Stimulated activated CD4-positive, alpha-beta T cell treated with anti-CD3 and anti-CD28 coated beads, Interleukin-1b, Interleukin-23, amount 100 ng/mL, for 48 hours (primary cell): ENCODE results near the gene CD180.
"Not testable (repeated sequence)": the region's sequence is repeated elsewhere in the genome, so short reads cannot be mapped to it uniquely, and the experiment has no call there.

Source experiments
- DNase-seq: peaks from one replicate; pipeline ENCODE4 v3.0.0-alpha.2; 2020

CD180 gene

DNA sequence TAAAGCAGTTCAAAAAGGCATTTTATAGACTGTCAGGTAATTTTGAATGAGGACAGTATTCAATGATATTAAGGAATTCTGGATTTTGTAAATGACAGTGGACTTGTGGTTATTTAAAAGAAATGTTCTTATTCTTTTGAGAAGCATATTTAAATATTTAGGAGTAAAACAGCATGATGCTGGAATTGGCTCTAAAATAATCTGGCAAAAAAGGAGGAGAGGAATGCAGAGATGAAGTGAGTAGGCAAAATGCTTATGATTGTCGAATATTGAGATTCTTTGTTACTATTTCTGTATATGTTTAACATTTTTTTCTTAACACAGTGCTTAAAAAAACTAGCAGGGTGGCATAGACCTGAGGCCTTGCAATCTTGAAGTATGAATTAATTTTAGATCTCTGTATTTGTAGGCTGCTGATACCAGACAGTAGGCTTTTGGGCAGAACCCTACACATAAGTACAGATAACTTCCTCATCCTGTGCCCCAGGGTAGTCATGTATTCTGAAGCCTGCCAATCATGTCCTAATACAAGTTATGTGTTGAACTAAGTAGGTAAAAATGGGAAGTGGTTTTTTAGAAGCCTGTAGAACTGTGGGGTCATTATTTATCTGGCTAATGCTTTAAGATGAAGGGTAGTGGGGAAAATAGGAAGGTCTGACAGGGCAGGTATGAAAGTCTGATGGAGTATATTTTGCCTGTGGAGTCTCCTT lies 9.4 kb downstream of the CD180 start:
- no peak for DNase-seq

DNA sequence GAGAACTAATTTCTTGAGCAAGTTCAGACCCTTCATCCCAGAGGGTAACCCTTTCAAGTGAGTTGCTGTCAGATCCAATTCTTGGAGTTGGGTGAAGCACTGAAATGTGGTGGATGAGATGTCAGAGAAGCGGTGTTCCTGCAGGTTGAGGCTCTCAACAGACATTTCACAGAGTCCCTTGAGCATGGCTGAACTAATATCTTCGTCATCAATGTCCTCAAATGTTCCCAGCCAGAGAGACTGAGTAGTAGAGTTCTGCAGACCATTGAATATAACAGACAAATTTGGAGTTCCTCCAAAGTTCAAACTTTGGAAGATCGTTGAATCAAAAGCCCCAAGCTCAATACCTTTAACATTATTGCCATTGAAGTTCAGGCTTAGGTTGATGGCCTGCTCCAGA lies 12.7 kb downstream of the CD180 start:
- no peak for DNase-seq

DNA sequence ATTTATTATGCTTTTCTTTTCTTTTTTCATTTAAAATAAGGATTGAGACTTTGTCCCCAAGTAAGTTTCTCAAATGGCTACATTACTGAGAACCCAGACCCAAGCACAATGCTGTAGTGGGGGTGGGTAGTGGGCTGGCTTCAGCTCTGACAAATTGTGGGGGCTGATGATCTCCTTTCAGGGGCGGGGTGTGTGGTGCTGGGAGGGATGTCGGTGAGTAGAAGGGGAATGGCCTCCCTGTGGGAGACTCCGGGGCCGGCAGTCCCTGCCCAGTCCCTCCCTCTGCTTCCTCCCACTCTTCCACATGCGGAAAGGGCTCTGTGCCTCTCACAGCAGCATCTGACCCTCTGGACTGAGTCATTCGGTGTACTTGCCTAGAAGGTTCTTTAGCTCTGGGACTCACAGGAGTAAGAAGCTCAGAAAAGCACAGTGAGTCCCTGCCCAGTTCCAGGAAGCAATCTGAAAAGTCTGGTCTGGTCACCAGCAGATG lies 14.3 kb downstream of the CD180 start:
- no peak for DNase-seq

DNA sequence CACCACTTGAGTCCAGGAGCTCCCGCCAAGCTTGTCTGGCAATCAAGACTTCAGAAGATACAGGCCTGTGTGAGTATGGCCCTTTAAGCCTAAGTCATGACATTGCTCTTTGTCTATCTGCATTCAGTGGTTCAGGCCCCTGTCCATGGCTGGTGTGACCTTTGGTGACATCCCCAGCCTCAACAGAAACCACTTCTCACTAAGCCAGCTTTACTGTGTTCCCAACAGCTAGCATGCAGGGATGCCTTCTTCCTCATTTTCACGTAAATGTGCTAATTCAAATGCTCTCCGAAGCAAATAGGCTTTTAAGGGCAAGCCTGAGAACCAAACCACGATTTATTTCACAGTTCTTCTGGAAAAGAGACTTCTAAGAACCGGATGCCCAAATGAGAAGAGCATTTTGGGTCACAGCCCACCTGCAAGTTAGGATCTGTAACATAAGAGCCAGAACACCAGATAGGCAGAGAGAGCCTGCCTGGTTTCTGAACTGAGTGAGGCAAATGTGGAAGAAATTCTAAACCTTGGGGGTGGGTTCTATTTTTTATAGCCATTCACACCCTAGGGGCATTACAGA lies 14.9 kb downstream of the CD180 start:
- DNase-seq, result no peak

DNA sequence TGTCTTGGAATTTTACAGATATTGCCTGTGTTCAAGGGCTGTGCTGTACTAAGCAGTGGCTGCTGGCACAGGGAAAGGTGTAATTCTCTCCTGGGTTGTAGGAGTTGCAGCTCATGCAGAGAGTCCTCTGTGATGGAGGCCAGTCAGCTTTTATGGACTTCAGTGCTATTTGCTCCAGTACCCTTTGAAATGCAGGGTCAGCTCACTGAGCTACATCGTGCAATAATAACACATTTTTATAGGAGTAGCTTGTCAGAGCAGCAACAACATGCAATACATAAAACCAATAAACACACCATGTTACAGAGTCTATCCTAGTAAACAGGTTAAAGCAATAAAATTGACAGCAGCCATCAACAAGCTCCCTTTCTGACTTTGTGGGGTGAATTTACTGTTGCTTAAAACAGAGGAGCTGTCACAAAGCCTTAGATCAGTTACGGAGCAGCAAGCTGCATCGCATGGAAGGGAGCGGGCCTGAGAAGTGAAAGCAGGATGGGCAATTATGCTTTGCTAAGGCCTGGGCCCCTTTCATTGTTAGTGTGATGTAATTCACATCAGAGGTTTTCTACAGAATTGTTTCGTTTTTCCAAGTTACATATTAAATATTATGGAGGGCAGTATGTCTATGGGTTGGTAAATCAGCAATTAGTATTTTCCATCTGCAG lies 16.8 kb downstream of the CD180 start:
- DNase-seq, result no peak

DNA sequence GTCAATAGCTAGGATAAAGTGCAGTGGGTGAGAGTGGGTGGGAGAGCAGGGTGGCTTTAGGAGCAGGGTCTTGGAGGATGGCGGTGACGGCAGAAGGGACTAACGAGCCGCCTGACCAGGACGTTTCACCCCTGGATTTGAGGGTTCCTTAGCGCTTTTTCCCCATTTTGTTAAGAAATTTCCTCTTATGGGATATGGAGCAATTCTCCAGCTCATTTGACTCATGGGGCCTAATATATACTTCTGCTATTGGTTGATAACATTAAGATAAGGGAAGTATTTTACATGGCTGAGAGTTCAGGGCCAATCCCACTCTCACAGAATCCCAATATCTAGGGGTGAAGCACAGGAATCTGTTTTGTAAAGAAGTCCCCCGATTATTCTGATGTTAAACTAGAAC lies 17.6 kb downstream of the CD180 start:
- no peak for DNase-seq

DNA sequence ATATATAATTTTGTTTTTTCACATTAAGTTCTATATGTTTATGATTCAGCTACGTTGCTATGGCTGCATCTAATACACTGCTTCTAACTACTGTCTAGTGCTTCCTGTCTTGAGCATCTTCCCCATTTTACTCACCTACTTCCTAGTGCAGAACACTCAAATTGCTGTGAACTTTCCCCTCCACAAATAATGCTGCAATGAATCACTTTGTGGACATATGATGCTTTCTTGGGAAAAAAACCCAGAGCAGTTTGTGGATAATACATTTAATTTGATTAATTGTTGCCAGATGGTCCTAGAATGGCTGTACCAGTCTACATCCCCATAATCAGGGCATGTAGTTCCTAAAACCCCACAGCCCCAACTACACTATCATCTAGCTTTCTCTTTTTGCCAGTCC lies 18.5 kb downstream of the CD180 start:
- no peak for DNase-seq

DNA sequence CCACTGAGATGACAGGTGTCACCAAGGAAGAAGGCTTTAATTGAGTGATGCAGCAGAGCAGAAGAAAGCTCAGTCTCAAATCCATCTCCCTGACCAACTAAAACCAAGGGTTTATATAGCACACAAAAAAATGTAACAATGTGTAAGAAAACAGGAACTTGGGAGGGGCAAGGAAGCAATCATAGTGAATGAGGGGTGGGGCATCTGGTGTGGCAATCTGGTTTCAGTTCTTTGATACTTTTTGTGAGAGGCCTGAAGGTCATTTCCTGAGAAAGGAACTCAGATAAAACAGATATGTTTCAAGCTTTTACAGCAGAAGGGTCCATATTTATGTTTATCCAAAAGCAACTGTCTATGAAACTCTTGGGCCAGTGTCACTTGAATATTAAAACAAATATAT lies 19.7 kb downstream of the CD180 start:
- DNase-seq, result no peak

DNA sequence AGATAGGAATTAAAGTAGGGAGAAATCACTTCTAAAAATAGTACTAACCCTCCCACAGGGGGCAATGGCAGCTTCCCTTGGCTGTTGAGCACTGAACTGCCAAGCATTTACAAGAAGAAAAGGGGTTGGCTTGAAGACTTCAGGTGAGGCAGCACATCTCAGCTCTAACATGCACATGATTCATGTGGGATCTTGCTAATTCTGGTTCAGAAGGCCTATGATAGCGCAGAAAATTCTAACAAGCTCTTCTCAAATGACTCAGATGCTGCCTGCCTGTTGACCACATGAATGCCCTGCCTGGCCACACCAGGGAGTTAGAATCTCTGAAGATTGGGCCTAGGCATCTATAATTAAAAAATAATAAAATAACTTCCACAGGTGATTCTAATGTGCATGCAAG lies 22.6 kb downstream of the CD180 start:
- no peak for DNase-seq

DNA sequence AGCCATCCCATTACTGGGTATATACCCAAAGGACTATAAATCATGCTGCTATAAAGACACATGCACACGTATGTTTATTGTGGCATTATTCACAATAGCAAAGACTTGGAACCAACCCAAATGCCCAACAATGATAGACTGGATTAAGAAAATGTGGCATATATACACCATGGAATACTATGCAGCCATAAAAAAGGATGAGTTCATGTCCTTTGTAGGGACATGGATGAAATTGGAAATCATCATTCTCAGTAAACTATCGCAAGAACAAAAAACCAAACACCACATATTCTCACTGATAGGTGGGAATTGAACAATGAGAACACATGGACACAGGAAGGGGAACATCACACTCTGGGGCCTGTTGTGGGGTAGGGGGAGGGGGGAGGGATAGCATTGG lies 23.2 kb downstream of the CD180 start:
- not testable (repeated sequence) for DNase-seq

DNA sequence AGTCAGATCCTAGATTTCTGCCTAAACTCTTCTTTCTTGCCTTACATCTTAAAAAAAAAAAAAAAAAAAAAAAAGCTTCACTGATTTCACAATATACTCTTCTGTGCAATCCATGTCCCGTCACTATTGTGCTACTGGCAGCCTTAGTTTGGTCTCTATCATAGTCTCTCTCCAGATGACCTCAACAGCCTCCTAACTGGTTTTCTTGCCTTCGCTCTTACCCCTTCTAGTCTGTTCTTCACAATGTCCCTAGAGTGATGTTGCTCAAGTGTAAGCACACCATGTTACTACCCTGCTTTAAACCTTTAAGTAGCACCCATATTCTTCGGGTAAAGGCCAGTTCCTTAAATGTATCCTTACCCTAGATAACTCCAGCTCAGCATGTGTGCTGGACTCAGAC lies 25.8 kb downstream of the CD180 start:
- no peak for DNase-seq

DNA sequence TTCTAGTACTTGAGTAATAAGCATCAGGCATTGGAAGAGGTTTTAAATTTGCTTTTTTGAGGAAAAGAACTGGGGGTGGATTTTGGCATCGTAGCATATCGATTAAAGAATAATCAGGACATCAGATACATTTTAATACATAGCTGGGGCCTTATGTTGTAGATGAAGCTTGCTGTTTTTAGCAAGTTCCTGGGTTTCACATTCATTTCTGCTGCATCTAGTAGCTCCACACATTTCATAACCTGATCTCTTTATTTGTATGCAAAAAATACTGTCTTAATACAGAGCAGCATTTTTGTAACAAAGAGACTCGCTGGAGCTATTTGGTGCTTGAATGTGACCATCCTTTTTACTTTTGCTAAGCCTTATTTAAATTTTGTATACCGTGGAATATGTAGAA lies 28.5 kb downstream of the CD180 start:
- no peak for DNase-seq

DNA sequence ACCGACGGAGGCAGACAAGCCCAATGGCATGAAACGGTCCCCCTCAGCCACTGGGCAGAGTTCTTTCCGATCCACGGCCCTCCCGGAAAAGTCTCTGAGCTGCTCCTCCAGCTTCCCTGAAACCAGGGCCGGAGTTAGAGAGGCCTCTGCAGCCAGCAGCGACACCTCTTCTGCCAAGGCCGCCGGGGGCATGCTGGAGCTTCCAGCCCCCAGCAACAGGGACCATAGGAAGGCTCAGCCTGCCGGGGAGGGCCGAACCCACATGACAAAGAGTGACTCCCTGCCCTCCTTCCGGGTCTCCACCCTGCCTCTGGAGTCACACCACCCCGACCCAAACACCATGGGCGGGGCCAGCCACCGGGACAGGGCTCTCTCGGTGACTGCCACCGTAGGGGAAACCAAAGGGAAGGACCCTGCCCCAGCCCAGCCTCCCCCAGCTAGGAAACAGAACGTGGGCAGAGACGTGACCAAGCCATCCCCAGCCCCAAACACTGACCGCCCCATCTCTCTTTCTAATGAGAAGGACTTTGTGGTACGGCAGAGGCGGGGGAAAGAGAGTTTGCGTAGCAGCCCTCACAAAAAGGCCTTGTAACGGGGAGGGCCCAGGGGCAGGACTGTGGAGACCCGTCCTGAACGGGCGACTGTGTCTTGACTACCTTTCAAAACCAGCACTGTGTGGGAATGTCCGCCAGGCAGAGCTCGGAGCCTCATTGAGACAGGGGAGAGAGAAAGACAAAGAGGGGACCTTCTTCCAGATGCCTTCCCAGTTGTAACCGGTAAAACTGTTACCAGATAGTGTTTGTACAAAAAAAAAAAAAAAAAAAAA lies 29.9 kb downstream of the CD180 start:
- DNase-seq, result peak; percentile 78

DNA sequence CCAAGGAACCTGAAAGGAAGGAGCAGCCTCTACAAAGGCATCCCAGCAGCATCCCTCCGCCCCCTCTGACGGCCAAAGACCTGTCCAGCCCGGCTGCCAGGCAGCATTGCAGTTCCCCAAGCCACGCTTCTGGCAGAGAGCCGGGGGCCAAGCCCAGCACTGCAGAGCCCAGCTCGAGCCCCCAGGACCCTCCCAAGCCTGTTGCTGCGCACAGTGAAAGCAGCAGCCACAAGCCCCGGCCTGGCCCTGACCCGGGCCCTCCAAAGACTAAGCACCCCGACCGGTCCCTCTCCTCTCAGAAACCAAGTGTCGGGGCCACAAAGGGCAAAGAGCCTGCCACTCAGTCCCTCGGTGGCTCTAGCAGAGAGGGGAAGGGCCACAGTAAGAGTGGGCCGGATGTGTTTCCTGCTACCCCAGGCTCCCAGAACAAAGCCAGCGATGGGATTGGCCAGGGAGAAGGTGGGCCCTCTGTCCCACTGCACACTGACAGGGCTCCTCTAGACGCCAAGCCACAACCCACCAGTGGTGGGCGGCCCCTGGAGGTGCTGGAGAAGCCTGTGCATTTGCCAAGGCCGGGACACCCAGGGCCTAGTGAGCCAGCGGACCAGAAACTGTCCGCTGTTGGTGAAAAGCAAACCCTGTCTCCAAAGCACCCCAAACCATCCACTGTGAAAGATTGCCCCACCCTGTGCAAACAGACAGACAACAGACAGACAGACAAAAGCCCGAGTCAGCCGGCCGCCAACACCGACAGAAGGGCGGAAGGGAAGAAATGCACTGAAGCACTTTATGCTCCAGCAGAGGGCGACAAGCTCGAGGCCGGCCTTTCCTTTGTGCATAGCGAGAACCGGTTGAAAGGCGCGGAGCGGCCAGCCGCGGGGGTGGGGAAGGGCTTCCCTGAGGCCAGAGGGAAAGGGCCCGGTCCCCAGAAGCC lies 30.8 kb downstream of the CD180 start:
- DNase-seq, result peak; percentile 84

DNA sequence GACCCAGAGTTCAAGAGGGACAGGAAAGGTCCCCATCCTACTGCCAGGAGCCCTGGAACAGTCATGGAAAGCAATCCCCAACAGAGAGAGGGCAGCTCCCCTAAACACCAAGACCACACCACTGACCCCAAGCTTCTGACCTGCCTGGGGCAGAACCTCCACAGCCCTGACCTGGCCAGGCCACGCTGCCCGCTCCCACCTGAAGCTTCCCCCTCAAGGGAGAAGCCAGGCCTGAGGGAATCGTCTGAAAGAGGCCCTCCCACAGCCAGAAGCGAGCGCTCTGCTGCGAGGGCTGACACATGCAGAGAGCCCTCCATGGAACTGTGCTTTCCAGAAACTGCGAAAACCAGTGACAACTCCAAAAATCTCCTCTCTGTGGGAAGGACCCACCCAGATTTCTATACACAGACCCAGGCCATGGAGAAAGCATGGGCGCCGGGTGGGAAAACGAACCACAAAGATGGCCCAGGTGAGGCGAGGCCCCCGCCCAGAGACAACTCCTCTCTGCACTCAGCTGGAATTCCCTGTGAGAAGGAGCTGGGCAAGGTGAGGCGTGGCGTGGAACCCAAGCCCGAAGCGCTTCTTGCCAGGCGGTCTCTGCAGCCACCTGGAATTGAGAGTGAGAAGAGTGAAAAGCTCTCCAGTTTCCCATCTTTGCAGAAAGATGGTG lies 31.6 kb downstream of the CD180 start:
- DNase-seq, result no peak

DNA sequence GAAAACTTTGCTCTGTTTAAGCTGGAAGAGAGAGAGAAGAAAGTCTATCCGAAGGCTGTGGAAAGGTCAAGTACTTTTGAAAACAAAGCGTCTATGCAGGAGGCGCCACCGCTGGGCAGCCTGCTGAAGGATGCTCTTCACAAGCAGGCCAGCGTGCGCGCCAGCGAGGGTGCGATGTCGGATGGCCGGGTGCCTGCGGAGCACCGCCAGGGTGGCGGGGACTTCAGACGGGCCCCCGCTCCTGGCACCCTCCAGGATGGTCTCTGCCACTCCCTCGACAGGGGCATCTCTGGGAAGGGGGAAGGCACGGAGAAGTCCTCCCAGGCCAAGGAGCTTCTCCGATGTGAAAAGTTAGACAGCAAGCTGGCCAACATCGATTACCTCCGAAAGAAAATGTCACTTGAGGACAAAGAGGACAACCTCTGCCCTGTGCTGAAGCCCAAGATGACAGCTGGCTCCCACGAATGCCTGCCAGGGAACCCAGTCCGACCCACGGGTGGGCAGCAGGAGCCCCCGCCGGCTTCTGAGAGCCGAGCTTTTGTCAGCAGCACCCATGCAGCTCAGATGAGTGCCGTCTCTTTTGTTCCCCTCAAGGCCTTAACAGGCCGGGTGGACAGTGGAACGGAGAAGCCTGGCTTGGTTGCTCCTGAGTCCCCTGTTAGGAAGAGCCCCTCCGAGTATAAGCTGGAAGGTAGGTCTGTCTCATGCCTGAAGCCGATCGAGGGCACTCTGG lies 32.6 kb downstream of the CD180 start:
- no peak for DNase-seq

DNA sequence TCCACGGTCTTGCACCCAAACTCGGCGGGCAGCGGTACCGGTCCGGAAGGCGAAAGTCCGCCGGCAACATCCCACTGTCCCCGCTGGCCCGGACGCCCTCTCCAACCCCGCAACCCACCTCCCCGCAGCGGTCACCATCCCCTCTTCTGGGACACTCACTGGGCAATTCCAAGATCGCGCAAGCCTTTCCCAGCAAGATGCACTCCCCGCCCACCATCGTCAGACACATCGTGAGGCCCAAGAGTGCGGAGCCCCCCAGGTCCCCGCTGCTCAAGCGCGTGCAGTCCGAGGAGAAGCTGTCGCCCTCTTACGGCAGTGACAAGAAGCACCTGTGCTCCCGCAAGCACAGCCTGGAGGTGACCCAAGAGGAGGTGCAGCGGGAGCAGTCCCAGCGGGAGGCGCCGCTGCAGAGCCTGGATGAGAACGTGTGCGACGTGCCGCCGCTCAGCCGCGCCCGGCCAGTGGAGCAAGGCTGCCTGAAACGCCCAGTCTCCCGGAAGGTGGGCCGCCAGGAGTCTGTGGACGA lies 33.3 kb downstream of the CD180 start:
- no peak for DNase-seq

DNA sequence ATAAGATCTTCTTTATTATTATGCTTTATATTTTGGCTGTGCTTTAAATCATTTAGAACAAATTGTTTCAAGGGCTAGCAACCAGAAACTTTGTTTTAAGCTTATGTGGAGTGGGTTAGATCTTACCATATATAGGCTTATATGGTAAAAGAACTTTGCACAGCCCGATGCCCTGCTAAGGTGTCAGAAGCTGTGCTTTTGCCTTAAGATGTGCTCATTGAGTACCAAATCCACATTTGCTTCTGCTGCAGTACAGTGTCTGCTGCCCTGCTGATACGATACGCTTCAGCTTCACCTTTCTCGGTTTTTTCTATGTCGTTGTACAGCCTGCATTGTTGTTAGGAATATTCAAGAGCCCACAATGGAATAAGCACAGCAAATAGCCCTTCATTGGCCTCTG lies 34.8 kb downstream of the CD180 start:
- no peak for DNase-seq

DNA sequence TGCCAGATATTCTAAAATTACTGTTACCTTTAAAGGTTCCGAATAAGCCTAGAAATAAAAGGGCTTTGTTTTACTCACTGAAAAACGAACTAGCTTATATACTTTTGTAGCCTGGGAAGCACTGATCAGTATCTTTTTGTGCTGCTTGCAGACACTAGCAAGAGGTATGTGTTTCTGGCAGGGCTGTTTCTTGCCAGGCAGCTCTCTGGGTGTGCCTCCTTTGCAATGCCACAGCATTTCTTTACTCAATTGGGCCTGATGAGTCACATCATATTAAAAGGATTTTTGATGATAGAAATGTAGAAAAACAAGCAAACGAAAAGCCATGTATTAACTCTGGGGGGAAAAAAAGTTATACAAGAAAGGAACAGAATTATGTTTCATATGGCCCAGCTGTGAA lies 35.6 kb downstream of the CD180 start:
- peak; percentile 28 for DNase-seq

DNA sequence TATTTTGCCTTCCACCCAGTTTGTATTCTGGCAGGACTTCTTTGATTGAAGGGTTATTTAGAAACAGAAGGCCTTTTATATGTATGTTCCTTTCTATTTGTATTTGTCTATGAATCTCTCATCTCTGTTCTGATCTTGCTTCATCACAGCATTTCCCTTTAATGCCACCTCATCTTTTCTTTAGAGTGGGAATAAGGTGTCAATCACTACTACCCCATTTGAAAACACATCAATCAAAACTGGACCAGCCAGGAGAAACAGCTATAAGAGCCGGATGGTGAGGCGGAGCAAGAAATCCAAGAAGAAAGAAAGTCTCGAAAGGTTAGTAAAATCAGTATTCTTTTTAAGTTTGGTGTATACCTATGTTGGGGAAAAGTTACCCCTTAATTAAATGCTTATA lies 36.3 kb downstream of the CD180 start:
- DNase-seq, result no peak
